AG08395 (cell line): ENCODE results near the gene RABGGTA.
"Not testable (repeated sequence)": the region's sequence is repeated elsewhere in the genome, so short reads cannot be mapped to it uniquely, and the experiment has no call there.

Experiments
- DNase-seq: peaks from one replicate; pipeline ENCODE4 v3.0.0; 2012; ENCODE audit warnings: mixed read lengths, low spot score

Gene RABGGTA

DNA sequence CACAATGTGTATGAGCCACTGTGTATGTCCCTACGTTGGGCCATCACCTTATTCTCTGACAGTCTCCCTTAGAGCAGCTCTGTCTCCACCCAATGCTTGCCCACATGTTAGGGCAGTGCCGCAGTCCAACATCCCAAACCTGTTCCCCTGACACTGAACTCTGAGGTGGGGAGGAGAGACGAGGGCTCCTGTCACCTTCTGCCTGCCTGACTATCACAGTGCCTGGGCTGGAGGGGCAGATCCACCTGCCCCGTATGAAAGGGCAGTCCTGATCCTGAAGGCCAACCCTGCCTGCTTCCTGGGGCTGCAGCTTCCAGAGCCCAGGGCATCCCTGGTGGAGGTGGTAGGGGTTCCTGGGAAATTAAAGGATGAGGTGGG, 10.6 kb downstream of the RABGGTA start:
- no peak for DNase-seq

DNA sequence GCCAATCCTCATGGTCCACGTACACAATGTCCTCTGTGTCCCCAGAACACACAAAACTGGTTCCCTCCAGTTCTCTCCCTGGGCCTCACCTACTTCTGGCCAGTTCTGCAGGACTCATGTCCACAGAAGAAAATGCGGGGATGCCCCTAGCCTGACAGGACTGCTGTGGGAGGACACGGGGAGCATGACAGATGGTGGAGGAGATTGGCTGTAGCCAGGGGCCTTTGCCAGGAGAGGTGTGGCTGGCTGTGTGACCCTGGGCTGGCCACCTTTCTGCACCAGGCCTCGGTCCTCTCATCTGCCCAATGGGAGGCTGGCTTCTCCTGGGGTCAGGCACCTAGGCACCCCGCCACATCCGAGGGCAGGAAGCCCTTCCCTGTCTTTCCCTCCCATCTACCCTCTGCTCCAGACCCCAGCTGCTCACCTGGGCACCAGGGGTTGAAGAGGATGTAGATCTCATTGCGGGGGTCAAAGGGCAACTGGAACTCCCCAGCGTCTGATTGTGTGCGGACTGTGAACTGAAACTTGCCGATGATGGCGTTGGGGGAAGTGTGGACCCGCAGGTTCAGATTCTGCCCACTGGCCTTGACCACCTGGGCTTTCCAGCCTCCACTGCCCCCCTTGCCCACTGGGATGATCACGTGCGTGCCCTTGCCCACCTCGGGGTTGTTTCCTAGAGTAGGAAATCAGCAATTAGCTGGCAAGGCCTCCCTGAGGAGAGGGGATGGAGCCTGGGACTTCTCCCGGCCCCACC, 11.2 kb downstream of the RABGGTA start:
- no peak for DNase-seq

DNA sequence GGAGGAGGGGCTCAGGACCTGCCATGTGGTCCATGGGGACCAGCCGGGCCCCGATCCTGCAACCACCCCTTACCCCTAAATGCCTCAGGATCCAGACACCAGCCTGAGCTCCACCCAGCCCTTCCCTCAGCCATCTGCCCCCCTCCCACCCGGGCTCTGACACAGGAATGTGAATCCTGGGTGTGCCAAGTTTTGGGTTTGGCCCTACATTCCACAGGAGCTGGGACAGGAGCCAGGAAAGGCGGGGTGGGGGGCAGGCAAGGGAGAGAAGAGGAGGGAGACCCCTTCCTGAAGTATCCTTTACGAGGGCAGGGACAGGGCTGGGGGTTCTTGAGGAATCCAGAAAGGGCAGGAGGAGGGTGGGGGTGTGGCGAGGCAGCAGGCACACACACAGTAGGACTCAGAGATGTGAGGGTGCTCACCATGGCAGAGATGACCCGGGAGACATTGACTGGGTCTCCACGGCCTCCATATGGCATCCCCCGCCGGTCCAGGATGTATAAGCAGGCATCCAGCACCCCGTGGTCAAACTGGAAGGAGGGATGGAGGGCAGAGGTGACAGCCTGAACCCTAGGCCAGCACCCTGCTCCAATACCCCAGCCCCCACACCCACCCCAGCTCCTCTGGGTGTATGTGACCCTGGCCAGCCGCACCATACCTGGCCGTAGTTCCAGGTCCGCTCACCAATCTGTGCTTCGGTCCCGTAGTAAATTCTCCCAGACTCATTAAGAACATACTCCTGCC, 11.9 kb downstream of the RABGGTA start:
- DNase-seq, result peak; percentile 81

- no peak for DNase-seq
Measured at GRCh38 chr14:24258548-24259265, 12.7 kb downstream of the RABGGTA start.

- no peak for DNase-seq
Measured at GRCh38 chr14:24258119-24258518, 13.3 kb downstream of the RABGGTA start.

GRCh38 chr14:24256960-24257359, 14.4 kb downstream of the RABGGTA start:
- DNase-seq, result no peak

- DNase-seq, result no peak
Measured at GRCh38 chr14:24255931-24256711, 15.3 kb downstream of the RABGGTA start.

DNA sequence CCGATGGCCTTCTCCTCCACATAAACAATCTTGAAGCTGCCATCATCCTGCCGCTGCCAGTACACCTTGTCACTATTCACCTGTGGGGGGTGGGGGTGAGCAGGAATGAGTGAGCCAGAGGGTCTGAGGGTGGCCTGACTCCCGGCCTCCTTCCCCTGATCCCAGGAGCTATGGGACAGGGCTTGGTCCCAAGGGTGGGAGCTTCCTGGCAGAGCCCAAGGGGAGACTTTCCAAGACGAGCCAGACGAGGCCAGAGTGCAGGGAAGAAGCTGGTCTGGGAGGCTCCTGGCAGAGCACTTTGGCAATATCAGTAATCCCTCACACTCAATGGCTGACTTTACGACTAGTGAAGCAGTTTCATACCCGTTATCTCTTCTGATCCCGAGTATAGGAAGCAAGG, 16.0 kb downstream of the RABGGTA start:
- no peak for DNase-seq

DNA sequence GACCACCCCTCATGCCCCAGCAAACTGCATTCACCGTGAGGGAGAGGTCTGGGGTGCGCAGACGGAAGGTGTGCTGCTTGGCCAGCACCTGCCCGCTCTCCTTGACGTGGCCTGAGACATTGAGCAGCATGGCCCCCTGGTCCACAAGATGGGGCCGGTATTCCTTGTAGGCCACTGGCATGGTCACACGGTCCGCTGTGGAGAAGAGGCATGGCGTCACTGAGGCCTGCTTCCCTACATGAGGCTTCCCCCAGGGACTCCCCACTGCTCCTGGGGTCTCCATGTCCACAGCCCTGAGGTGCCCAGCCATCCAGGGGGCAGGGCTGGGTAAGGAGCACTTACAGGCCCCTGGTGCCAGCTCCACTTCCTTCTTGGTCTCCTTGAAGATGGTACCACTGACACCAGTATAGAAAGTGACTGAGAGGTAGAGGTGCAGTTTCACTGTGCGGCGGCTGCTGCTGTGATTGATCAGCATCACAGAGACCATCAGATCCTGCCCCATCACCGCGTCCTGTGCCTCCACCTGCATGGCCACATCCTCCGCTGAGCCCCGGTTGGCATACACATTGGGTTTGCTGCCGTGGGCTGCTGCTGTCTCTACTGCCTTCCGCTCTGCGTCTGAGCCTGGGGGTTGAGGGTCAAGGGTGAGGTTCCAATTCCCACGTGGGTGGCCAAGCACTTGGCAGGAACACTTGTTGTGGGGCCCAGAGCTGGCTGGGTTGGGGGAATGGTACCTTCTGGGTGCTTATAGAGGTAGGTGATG, 16.6 kb downstream of the RABGGTA start:
- DNase-seq, result no peak

GRCh38 chr14:24253936-24254335, 17.5 kb downstream of the RABGGTA start:
- no peak for DNase-seq

GRCh38 chr14:24252289-24253124, 18.9 kb downstream of the RABGGTA start:
- DNase-seq, result no peak

- peak; percentile 54 for DNase-seq
Measured at GRCh38 chr14:24251880-24252288, 19.5 kb downstream of the RABGGTA start.

DNA sequence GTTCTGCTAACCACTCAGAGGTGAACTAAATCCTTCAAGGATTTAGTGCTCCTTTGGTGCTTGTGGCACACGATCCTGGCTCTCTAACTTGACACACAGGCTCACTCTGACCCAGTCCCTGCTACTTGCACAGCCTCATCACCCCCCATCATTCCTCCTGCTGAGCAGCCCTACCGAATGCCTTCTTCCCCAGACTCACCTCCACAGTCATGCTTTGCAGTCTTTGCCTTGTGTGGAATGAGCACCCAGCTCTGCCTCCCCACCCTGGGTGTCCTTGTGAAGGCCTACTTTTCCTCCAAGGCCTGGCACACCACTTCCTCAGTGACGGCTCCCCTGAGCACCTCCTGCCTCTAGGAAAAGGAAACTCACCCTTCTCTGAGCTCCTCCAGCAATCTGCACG, 21.0 kb downstream of the RABGGTA start:
- DNase-seq, result no peak

- DNase-seq, result no peak
Measured at GRCh38 chr14:24249230-24250021, 22.0 kb downstream of the RABGGTA start.

GRCh38 chr14:24247422-24247821, 24.0 kb downstream of the RABGGTA start:
- DNase-seq, result no peak

- DNase-seq, result no peak
Measured at GRCh38 chr14:24246765-24247212, 24.6 kb downstream of the RABGGTA start.

DNA sequence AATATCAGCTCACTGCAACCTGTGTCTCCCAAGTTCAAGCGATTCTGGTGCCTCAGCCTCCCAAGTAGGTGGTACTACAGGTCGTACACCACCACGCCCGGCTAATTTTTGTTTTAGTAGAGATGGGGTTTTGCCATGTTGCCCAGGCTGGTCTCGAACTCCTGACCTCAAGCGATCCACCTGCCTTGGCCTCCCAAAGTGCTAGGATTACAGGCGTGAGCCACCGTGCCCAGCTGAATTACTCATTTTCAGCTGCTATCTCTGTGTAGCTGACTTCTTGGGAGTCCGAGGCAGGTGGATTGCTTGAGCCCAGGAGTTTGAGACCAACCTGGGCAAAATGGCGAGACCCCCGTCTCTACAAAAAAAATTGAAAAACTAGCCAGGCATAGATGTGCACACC, 26.0 kb downstream of the RABGGTA start:
- not testable (repeated sequence) for DNase-seq

GRCh38 chr14:24243336-24243836, 28.0 kb downstream of the RABGGTA start:
- DNase-seq, result no peak

GRCh38 chr14:24241829-24242443, 29.5 kb downstream of the RABGGTA start:
- peak; percentile 97 for DNase-seq
